ENCODE data around the gene SMIM35. TPM values are rescaled to one million over a fixed set of nuclear protein-coding genes. Genes with fewer than 3 reads are reported as not detected.

Gene SMIM35
- total and polyA plus RNA-seq, 2 donors (not counting 1 experiment from before 2014, with no cell fraction given), result not detected

GRCh38 chr11:117958949-117959348 is 127.8 kb downstream of the SMIM35 start:
- Histone ChIP-seq H3K79me2 (ENCODE audit: control insufficient read depth, insufficient read depth, low read length) (no peaks in the 10 kb centered on the region), H3K36me3 (ENCODE audit: control insufficient read depth, insufficient read depth, low read length) (no peaks in the 10 kb centered on the region), H3K4me2 (ENCODE audit: extremely low read depth, insufficient read depth, low read length) (no peak overlapping the region), H3K9me3 (ENCODE audit: control insufficient read depth, insufficient read depth, low read depth, low read length) (no peaks in the 10 kb centered on the region), H4K20me1 (ENCODE audit: control insufficient read depth, extremely low read depth, insufficient read depth, low read length) (no peaks in the 10 kb centered on the region), H3K4me3 (replicated peaks in 1 of 4; ENCODE audit: control extremely low read depth in 1 of 4, insufficient read depth in 1 of 4, low read depth in 3 of 4, low read length in 4 of 4) (no peak overlapping the region), H3K27me3 (ENCODE audit: control insufficient read depth, insufficient read depth, low read length) (no peaks in the 10 kb centered on the region), H2AFZ (ENCODE audit: low read length) (no peak overlapping the region), H3K27ac (ENCODE audit: insufficient read depth, low read length) (no peak overlapping the region), H3K4me1 (ENCODE audit: control insufficient read depth, extremely low read depth, insufficient read depth, low read length) (no peaks in the 10 kb centered on the region), H3K9ac (ENCODE audit: insufficient read depth, low read length) (no peak overlapping the region)
- TF ChIP-seq EZH2 (IDR thresholded peaks at IDR 0.05; ENCODE audit: low read length, missing control alignments), result no peak
- no peak for TF ChIP-seq CTCF (conservative IDR thresholded peaks at IDR 0.05 in 1 of 2, IDR thresholded peaks at IDR 0.05 in 1 of 2; ENCODE audit: low read depth in 1 of 2, low read length in 2 of 2)
- DNase-seq (ENCODE audit: low read depth in 2 of 2), result no peak

Other genes with a start within 250 kb of the SMIM35 start
- 5.1 and 8.0 TPM in 2 replicates for gene FXYD6, start 210.3 kb downstream of the SMIM35 start, total RNA-seq
- gene FXYD6, start 210.3 kb downstream of the SMIM35 start, polyA plus RNA-seq, result 0.43 and 11.5 TPM in 2 replicates
- not detected in 2 replicates for gene TMPRSS13, start 157.6 kb downstream of the SMIM35 start, total RNA-seq
- gene TMPRSS13, start 157.6 kb downstream of the SMIM35 start, polyA plus RNA-seq, result not detected in 2 replicates
- gene IL10RA, start 100.6 kb downstream of the SMIM35 start, total RNA-seq, result 0.17 and 0.26 TPM in 2 replicates
- gene IL10RA, start 100.6 kb downstream of the SMIM35 start, polyA plus RNA-seq, result 0.36 TPM in 1 of 2 replicates, not detected in the other
- gene TMPRSS4, start 9.9 kb downstream of the SMIM35 start, total RNA-seq, result not detected in 2 replicates
- not detected in 2 replicates for gene TMPRSS4, start 9.9 kb downstream of the SMIM35 start, polyA plus RNA-seq
- gene SCN4B, start 65.9 kb upstream of the SMIM35 start, total RNA-seq, result 6.7 and 10.4 TPM in 2 replicates
- gene SCN4B, start 65.9 kb upstream of the SMIM35 start, polyA plus RNA-seq, result 1.5 and 5.8 TPM in 2 replicates
- gene SCN2B, start 89.7 kb upstream of the SMIM35 start, total RNA-seq, result 4.9 and 7.3 TPM in 2 replicates
- gene SCN2B, start 89.7 kb upstream of the SMIM35 start, polyA plus RNA-seq, result 0.11 and 0.19 TPM in 2 replicates
- not detected in 2 replicates for gene JAML, start 138.0 kb upstream of the SMIM35 start, total RNA-seq
- gene JAML, start 138.0 kb upstream of the SMIM35 start, polyA plus RNA-seq, result not detected in 2 replicates
- gene MPZL3, start 165.4 kb upstream of the SMIM35 start, total RNA-seq, result 0.26 and 0.33 TPM in 2 replicates
- 0.09 and 0.44 TPM in 2 replicates for gene MPZL3, start 165.4 kb upstream of the SMIM35 start, polyA plus RNA-seq
- not detected in 2 replicates for gene MPZL2, start 177.3 kb upstream of the SMIM35 start, total RNA-seq
- gene MPZL2, start 177.3 kb upstream of the SMIM35 start, polyA plus RNA-seq, result not detected in 2 replicates
- not detected in 2 replicates for gene CD3E, start 217.8 kb upstream of the SMIM35 start, total RNA-seq
- not detected in 2 replicates for gene CD3E, start 217.8 kb upstream of the SMIM35 start, polyA plus RNA-seq